HEK293 (cell line): ENCODE measurements around the gene HIC1.

Source experiments
- KLF8 ChIP-seq: fragments of 450-650 bp; formaldehyde crosslinking; IDR thresholded peaks from 2 replicates; pipeline ENCODE4 v1.5.1; 2016; ENCODE audit warnings: missing biosample characterization, missing genetic modification characterization
- KLF9 ChIP-seq: fragments of 450-650 bp; formaldehyde crosslinking; IDR thresholded peaks from 2 replicates; pipeline ENCODE4 v1.5.1; 2016; ENCODE audit warnings: missing biosample characterization, missing genetic modification characterization, low read depth
- REPIN1 ChIP-seq: fragments of 450-650 bp; formaldehyde crosslinking; IDR thresholded peaks from 2 replicates; pipeline ENCODE4 v1.5.1; 2017; ENCODE audit warnings: missing biosample characterization, missing genetic modification characterization, low read depth
- SCRT2 ChIP-seq: fragments of 450-650 bp; formaldehyde crosslinking; IDR thresholded peaks from 2 replicates; pipeline ENCODE4 v1.5.1; 2016; ENCODE audit warnings: missing biosample characterization, missing genetic modification characterization
- SP2 ChIP-seq: fragments of 450-650 bp; formaldehyde crosslinking; IDR thresholded peaks from 2 replicates; pipeline ENCODE4 v1.5.1; 2016; ENCODE audit warnings: missing biosample characterization, missing genetic modification characterization
- TCF7L2 ChIP-seq: IDR thresholded peaks from 2 replicates; pipeline ENCODE4 v1.6.1; 2011; ENCODE audit warnings: low read depth, mild to moderate bottlenecking, inconsistent platforms, low read length, moderate library complexity, borderline replicate concordance
- ZBTB17 ChIP-seq: fragments of 450-650 bp; formaldehyde crosslinking; IDR thresholded peaks from 2 replicates; pipeline ENCODE4 v1.5.1; 2016; ENCODE audit warnings: missing biosample characterization, missing genetic modification characterization
- ZBTB20 ChIP-seq: fragments of 450-650 bp; formaldehyde crosslinking; IDR thresholded peaks from 2 replicates; pipeline ENCODE4 v1.5.1; 2016; ENCODE audit warnings: missing biosample characterization, missing genetic modification characterization
- ZBTB26 ChIP-seq: fragments of 450-650 bp; formaldehyde crosslinking; optimal IDR thresholded peaks from 2 replicates; pipeline ENCODE3; 2016; ENCODE audit warnings: missing biosample characterization, mild to moderate bottlenecking, missing genetic modification characterization
- ZBTB8A ChIP-seq: fragments of 450-650 bp; formaldehyde crosslinking; IDR thresholded peaks from 2 replicates; pipeline ENCODE4 v1.5.1; 2016; ENCODE audit warnings: missing biosample characterization, missing genetic modification characterization
- ZEB2 ChIP-seq: fragments of 450-650 bp; formaldehyde crosslinking; IDR thresholded peaks from 2 replicates; pipeline ENCODE4 v1.5.1; 2016; ENCODE audit warnings: missing biosample characterization, missing genetic modification characterization
- ZFP69B ChIP-seq: fragments of 450-650 bp; formaldehyde crosslinking; IDR thresholded peaks from 2 replicates; pipeline ENCODE4 v1.5.1; 2016; ENCODE audit warnings: missing biosample characterization, missing genetic modification characterization
- ZNF140 ChIP-seq: fragments of 450-650 bp; formaldehyde crosslinking; IDR thresholded peaks from 2 replicates; pipeline ENCODE4 v1.5.1; 2016; ENCODE audit warnings: missing biosample characterization, missing genetic modification characterization
- ZNF146 ChIP-seq: fragments of 450-650 bp; formaldehyde crosslinking; IDR thresholded peaks from 2 replicates; pipeline ENCODE4 v1.5.1; 2016; ENCODE audit warnings: missing biosample characterization, missing genetic modification characterization
- ZNF16 ChIP-seq: fragments of 450-650 bp; formaldehyde crosslinking; IDR thresholded peaks from 2 replicates; pipeline ENCODE4 v1.5.1; 2016; ENCODE audit warnings: low read depth, missing biosample characterization, missing genetic modification characterization
- ZNF335 ChIP-seq: fragments of 450-650 bp; formaldehyde crosslinking; conservative IDR thresholded peaks from 2 replicates; pipeline ENCODE4 v1.5.1; 2016; ENCODE audit warnings: missing biosample characterization, missing genetic modification characterization
- ZNF394 ChIP-seq: fragments of 450-650 bp; formaldehyde crosslinking; IDR thresholded peaks from 2 replicates; pipeline ENCODE4 v1.5.1; 2016; ENCODE audit warnings: missing biosample characterization, missing genetic modification characterization, mild to moderate bottlenecking, moderate library complexity, borderline replicate concordance
- ZNF624 ChIP-seq: fragments of 450-650 bp; formaldehyde crosslinking; IDR thresholded peaks from 2 replicates; pipeline ENCODE4 v1.5.1; 2017; ENCODE audit warnings: missing biosample characterization, missing genetic modification characterization
- ZNF660 ChIP-seq: fragments of 450-650 bp; IDR thresholded peaks from 2 replicates; pipeline ENCODE4 v1.5.1; 2018; ENCODE audit warnings: missing biosample characterization, mild to moderate bottlenecking, missing genetic modification characterization
- ZSCAN30 ChIP-seq: fragments of 450-650 bp; IDR thresholded peaks from 2 replicates; pipeline ENCODE4 v1.5.1; 2018; ENCODE audit warnings: missing biosample characterization, mild to moderate bottlenecking, missing genetic modification characterization, moderate library complexity
- TF ChIP-seq, protein P1 (sequence below): fragments of 450-650 bp; formaldehyde crosslinking; IDR thresholded peaks from 2 replicates; pipeline ENCODE4 v1.5.1; 2016; ENCODE audit warnings: missing biosample characterization, missing genetic modification characterization
- TF ChIP-seq, protein P2 (sequence below): fragments of 450-650 bp; formaldehyde crosslinking; IDR thresholded peaks from 2 replicates; pipeline ENCODE4 v1.5.1; 2016; ENCODE audit warnings: missing biosample characterization, missing genetic modification characterization
- TF ChIP-seq, protein P3 (sequence below): fragments of 450-650 bp; formaldehyde crosslinking; conservative IDR thresholded peaks from 2 replicates; pipeline ENCODE4 v1.5.1; 2016; ENCODE audit warnings: low read depth, missing biosample characterization, missing genetic modification characterization
- TF ChIP-seq, protein P4 (sequence below): fragments of 450-650 bp; formaldehyde crosslinking; IDR thresholded peaks from 2 replicates; pipeline ENCODE4 v1.5.1; 2017; ENCODE audit warnings: missing biosample characterization, missing genetic modification characterization

Gene HIC1

DNA sequence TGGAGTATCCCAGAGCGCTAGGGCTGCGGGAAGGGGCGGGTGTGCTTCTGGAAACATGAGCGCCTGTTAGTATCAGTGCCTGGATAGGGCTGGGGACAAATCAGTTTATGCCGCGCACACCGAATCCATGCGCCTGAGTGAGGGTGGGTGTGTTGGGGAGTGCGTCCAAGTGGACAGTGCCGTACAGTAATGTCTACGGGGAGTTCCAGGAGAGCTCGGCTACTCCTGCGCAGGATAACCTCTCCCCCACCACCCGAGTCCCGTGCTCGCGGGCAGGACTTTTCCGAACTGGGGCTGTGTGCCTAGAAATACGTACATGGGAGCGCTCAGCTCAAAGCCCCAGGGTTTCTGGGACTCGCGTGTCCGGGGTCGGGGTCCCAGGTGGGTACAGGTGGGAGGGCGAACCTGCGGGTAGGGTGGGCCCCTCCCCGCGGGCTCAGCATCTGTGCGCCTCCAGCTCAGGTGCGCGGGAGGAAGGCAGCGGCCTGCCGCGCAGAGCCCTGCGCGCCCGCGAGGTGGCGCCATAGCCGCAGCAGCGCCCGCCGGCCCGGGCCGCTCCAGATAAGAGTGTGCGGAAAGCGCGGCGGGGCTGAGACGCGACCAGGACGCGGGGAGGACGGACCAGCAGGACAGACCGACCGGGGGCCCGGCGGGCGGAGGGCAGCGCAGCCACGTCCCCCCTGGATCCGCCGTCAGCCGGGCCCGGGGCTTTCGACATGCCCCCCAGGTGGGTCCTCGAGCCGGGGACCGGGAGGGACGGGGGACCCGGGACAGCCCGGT lies at the start of gene HIC1 (continued):
- TF ChIP-seq ZNF146 (tag by site-specific recombination) (no peak), TCF7L2 (no peak), KLF9 (tag by site-specific recombination) (peak; percentile 65), ZNF660 (tag by site-specific recombination) (peak; percentile 81; the same call in 1 of the 2 replicates), ZNF394 (tag by site-specific recombination) (peak; percentile 95), ZEB2 (tag by site-specific recombination) (peak; percentile 95), ZNF16 (tag by site-specific recombination) (no peak), REPIN1 (tag by site-specific recombination) (no peak), KLF8 (tag by site-specific recombination) (peak; percentile 48; the same call in 1 of the 2 replicates), SP2 (tag by site-specific recombination) (peak; percentile 56), ZBTB17 (peak; percentile 90), ZBTB20 (tag by site-specific recombination) (peak; percentile 46), SCRT2 (tag by site-specific recombination) (peak; percentile 56), ZSCAN30 (peak; percentile 87), ZNF624 (tag by site-specific recombination) (no peak), ZBTB8A (tag by site-specific recombination) (peak; percentile 74), ZNF140 (tag by site-specific recombination) (no peak), ZNF335 (tag by site-specific recombination) (peak; percentile 41; the same call in 1 of the 2 replicates), ZBTB26 (tag by site-specific recombination) (peak; percentile 68), ZFP69B (tag by site-specific recombination) (peak; percentile 92)
- TF ChIP-seq, protein P1, sequence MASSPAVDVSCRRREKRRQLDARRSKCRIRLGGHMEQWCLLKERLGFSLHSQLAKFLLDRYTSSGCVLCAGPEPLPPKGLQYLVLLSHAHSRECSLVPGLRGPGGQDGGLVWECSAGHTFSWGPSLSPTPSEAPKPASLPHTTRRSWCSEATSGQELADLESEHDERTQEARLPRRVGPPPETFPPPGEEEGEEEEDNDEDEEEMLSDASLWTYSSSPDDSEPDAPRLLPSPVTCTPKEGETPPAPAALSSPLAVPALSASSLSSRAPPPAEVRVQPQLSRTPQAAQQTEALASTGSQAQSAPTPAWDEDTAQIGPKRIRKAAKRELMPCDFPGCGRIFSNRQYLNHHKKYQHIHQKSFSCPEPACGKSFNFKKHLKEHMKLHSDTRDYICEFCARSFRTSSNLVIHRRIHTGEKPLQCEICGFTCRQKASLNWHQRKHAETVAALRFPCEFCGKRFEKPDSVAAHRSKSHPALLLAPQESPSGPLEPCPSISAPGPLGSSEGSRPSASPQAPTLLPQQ (tag by site-specific recombination): peak; percentile 88
- TF ChIP-seq, protein P2, sequence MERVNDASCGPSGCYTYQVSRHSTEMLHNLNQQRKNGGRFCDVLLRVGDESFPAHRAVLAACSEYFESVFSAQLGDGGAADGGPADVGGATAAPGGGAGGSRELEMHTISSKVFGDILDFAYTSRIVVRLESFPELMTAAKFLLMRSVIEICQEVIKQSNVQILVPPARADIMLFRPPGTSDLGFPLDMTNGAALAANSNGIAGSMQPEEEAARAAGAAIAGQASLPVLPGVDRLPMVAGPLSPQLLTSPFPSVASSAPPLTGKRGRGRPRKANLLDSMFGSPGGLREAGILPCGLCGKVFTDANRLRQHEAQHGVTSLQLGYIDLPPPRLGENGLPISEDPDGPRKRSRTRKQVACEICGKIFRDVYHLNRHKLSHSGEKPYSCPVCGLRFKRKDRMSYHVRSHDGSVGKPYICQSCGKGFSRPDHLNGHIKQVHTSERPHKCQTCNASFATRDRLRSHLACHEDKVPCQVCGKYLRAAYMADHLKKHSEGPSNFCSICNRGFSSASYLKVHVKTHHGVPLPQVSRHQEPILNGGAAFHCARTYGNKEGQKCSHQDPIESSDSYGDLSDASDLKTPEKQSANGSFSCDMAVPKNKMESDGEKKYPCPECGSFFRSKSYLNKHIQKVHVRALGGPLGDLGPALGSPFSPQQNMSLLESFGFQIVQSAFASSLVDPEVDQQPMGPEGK (tag by site-specific recombination): peak; percentile 82
- TF ChIP-seq, protein P3, sequence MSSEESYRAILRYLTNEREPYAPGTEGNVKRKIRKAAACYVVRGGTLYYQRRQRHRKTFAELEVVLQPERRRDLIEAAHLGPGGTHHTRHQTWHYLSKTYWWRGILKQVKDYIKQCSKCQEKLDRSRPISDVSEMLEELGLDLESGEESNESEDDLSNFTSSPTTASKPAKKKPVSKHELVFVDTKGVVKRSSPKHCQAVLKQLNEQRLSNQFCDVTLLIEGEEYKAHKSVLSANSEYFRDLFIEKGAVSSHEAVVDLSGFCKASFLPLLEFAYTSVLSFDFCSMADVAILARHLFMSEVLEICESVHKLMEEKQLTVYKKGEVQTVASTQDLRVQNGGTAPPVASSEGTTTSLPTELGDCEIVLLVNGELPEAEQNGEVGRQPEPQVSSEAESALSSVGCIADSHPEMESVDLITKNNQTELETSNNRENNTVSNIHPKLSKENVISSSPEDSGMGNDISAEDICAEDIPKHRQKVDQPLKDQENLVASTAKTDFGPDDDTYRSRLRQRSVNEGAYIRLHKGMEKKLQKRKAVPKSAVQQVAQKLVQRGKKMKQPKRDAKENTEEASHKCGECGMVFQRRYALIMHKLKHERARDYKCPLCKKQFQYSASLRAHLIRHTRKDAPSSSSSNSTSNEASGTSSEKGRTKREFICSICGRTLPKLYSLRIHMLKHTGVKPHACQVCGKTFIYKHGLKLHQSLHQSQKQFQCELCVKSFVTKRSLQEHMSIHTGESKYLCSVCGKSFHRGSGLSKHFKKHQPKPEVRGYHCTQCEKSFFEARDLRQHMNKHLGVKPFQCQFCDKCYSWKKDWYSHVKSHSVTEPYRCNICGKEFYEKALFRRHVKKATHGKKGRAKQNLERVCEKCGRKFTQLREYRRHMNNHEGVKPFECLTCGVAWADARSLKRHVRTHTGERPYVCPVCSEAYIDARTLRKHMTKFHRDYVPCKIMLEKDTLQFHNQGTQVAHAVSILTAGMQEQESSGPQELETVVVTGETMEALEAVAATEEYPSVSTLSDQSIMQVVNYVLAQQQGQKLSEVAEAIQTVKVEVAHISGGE (tag by site-specific recombination): peak; percentile 36; the same call in 1 of the 2 replicates
- TF ChIP-seq, protein P4, sequence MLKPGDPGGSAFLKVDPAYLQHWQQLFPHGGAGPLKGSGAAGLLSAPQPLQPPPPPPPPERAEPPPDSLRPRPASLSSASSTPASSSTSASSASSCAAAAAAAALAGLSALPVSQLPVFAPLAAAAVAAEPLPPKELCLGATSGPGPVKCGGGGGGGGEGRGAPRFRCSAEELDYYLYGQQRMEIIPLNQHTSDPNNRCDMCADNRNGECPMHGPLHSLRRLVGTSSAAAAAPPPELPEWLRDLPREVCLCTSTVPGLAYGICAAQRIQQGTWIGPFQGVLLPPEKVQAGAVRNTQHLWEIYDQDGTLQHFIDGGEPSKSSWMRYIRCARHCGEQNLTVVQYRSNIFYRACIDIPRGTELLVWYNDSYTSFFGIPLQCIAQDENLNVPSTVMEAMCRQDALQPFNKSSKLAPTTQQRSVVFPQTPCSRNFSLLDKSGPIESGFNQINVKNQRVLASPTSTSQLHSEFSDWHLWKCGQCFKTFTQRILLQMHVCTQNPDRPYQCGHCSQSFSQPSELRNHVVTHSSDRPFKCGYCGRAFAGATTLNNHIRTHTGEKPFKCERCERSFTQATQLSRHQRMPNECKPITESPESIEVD (tag by site-specific recombination): 0 out of 2 replicates have a peak, but pooled peaks have one; percentile 10
